Spleen (tissue), 11 donors: ENCODE data around the gene SPG7. TPM values are rescaled to one million over a fixed set of nuclear protein-coding genes. Genes with fewer than 3 reads are reported as not detected.

ENCODE experiments used
- DNase-seq: peaks from one replicate; pipeline ENCODE4 v3.0.0-alpha.2; 2020
- H3K27ac ChIP-seq, 8 donors: fragments of 200-600 bp; sonication (generic) in 7 of 8; 1 replicate in 4 of 8; 2 replicates in 4 of 8; pipeline versions ENCODE4 v1.5.0 to v1.8.0; 2016 to 2021; ENCODE audit warnings: inconsistent platforms in 4 of 8, mild to moderate bottlenecking in 4 of 8, moderate library complexity in 1 of 8
- H3K27me3 ChIP-seq, 7 donors: fragments of 200-600 bp; sonication (generic) in 6 of 7; replicated peaks in 1 of 7; 1 replicate in 4 of 7; 2 replicates in 3 of 7; pipeline versions ENCODE4 v1.5.0 to v1.8.0; 2016 to 2021; ENCODE audit warnings: inconsistent platforms in 3 of 7, mild to moderate bottlenecking in 1 of 7
- H3K36me3 ChIP-seq, 6 donors: fragments of 200-600 bp; sonication (generic) in 5 of 6; 1 replicate in 4 of 6; 2 replicates in 2 of 6; pipeline versions ENCODE4 v1.5.0 to v1.8.0; 2016 to 2021; ENCODE audit warnings: inconsistent platforms in 2 of 6
- H3K4me1 ChIP-seq, 6 donors: fragments of 200-600 bp; sonication (generic) in 5 of 6; 1 replicate in 3 of 6; 2 replicates in 3 of 6; pipeline versions ENCODE4 v1.5.0 to v1.8.0; 2016 to 2021; ENCODE audit warnings: inconsistent platforms in 3 of 6
- H3K4me3 ChIP-seq, 8 donors: fragments of 200-600 bp; sonication (generic) in 7 of 8; 1 replicate in 4 of 8; 2 replicates in 4 of 8; pipeline versions ENCODE4 v1.5.0 to v1.8.0; 2016 to 2021; ENCODE audit warnings: inconsistent platforms in 4 of 8, mild to moderate bottlenecking in 4 of 8, moderate library complexity in 2 of 8
- H3K9me3 ChIP-seq, 8 donors: fragments of 200-600 bp; sonication (generic) in 7 of 8; 1 replicate in 4 of 8; 2 replicates in 4 of 8; pipeline versions ENCODE4 v1.5.0 to v1.8.0; 2016 to 2021; ENCODE audit warnings: inconsistent platforms in 4 of 8
- CTCF ChIP-seq, 11 experiments: fragments of 200-600 bp in 7 of 11; fragments of 450-650 bp in 4 of 11; sonication (generic) in 4 of 11; IDR thresholded peaks in 8 of 11; conservative IDR thresholded peaks in 3 of 11; 1 replicate in 7 of 11; 2 replicates in 4 of 11; pipeline versions ENCODE4 v1.4.0 to v1.8.0; 2016 to 2021; ENCODE audit warnings: antibody characterized with exemption in 11 of 11, inconsistent platforms in 4 of 11, mild to moderate bottlenecking in 1 of 11
- POLR2A ChIP-seq, 3 donors: fragments of 450-650 bp; IDR thresholded peaks; one replicate each; pipeline ENCODE4 v1.5.1; 2017; ENCODE audit warnings: antibody characterized with exemption in 3 of 3, mild to moderate bottlenecking in 1 of 3
- POLR2AphosphoS5 ChIP-seq, 3 donors: sonication (generic); formaldehyde crosslinking; IDR thresholded peaks; one replicate each; pipeline ENCODE4 v1.5.1; 2017; ENCODE audit warnings: antibody characterized with exemption in 3 of 3
- WGBS, 5 donors: extraction: QIAGEN DNeasy Blood & Tissue Kit in 3 of 5; methylation state at CpG; one replicate each; pipeline versions ENCODE4 v1.1.5 to v1.1.7; 2013 to 2018; 5-methylcytosine and 5-hydroxymethylcytosine counted together
- intact Hi-C: fragments of 100-400 bp; cut with DNase I; formaldehyde crosslinking; loops from one replicate; pipeline ENCODE4 v1.15.0; 2023; ENCODE audit warnings: low total_unique reads
- polyA plus RNA-seq, 3 donors: library from polyadenylated mRNA; stranded (reverse); fragments of 200-250 nt; gene quantifications; one replicate each; pipeline ENCODE4 v1.2.1, GENCODE V29; 2013
- total RNA-seq, 7 donors: library from RNA; depleted of rRNA in 3 of 7; stranded (reverse); fragments of >200 nt in 3 of 7; fragmentation: NEBNext Ultra II Directional in 4 of 7; extraction: Animal tissue kit (Norgen Biotek cat#: 25700) in 4 of 7; gene quantifications; one replicate each; pipeline versions ENCODE4 v1.1.0 to v1.2.1, GENCODE V29; 2016 to 2021
- donor health status: healthy with polysubstance abuse.
- donor health status: DM: no; HTN: no; CAD: no; lungs with moderate emphysema.
- donor health status: DM: no; HTN: no; CAD: no.
- donor health status: Bipolar disorder and iron deficiency.
- donor health status: healthy.
- donor health status: DM: no; HTN: no; CAD: no.
- donor health status: DM: yes; HTN: yes; CAD: no.

The SPG7 gene
- total and polyA plus RNA-seq, 10 donors, result 64.5 to 260 (median 144) TPM

GRCh38 chr16:89565256-89565505 lies 57.0 kb downstream of the SPG7 start:
- intact Hi-C loops, result no loop called here
- no peak for DNase-seq

GRCh38 chr16:89565506-89566372 lies 57.5 kb downstream of the SPG7 start:
- H3K9me3 ChIP-seq, result no peaks in the 10 kb centered on the region
- TF ChIP-seq POLR2AphosphoS5 (IDR thresholded peaks at IDR 0.05) (peak; percentile 60 to 85 (median 77)), POLR2A (IDR thresholded peaks at IDR 0.05) (no peak), CTCF (IDR thresholded peaks at IDR 0.05 in 8 of 11, conservative IDR thresholded peaks at IDR 0.05 in 3 of 11) (peak in 8 of 11 experiments; percentile 15 to 54 (median 50))
- H3K4me1 ChIP-seq, result peaks cover 27 to 60% (median 55%) of the 10 kb centered on the region in 6 donors
- WGBS, 5 donors, result 3 to 8% (median 5%) methylated on average over 35 to 46 of the region's 46 CpGs
- intact Hi-C loops, result no loop called here
- peak; percentile 85 for DNase-seq
- peaks cover 0 to 21% (median 3%) of the 10 kb centered on the region in 7 donors for H3K27me3 ChIP-seq
- H3K36me3 ChIP-seq, result peaks cover 0 to 43% (median 36%) of the 10 kb centered on the region in 6 donors
- peak overlapping the region in 3 of 8 donors; percentile 5 to 59 (median 19) for H3K27ac ChIP-seq
- H3K4me3 ChIP-seq, result peak overlapping the region in 3 of 8 donors; percentile 11 to 52 (median 24)

More at GRCh38 chr16:89565256-89565505, 57.0 kb downstream of the SPG7 start:
- Histone ChIP-seq H3K27ac (peak overlapping the region in 2 of 8 donors; percentile 5 to 19), H3K27me3 (peaks cover 0 to 17% (median 3%) of the 10 kb centered on the region in 7 donors), H3K4me3 (peak overlapping the region in 1 of 8 donors; percentile 52), H3K4me1 (peaks cover 27 to 60% (median 55%) of the 10 kb centered on the region in 6 donors), H3K9me3 (no peaks in the 10 kb centered on the region), H3K36me3 (peaks cover 0 to 43% (median 36%) of the 10 kb centered on the region in 6 donors)
- TF ChIP-seq POLR2A (IDR thresholded peaks at IDR 0.05) (no peak), POLR2AphosphoS5 (IDR thresholded peaks at IDR 0.05) (no peak), CTCF (IDR thresholded peaks at IDR 0.05 in 8 of 11, conservative IDR thresholded peaks at IDR 0.05 in 3 of 11) (no peak)
- 31 to 86% (median 36%) methylated on average over 1 to 3 of the region's 3 CpGs for WGBS, 5 donors

- Histone ChIP-seq H3K27ac (no peak overlapping the region), H3K4me1 (peaks cover 15 to 50% (median 40%) of the 10 kb centered on the region in 6 donors), H3K9me3 (no peaks in the 10 kb centered on the region), H3K27me3 (peaks cover 0 to 40% (median 7%) of the 10 kb centered on the region in 7 donors), H3K4me3 (no peak overlapping the region), H3K36me3 (peaks cover 0 to 25% (median 19%) of the 10 kb centered on the region in 6 donors)
- intact Hi-C loops, result no loop called here
- TF ChIP-seq CTCF (IDR thresholded peaks at IDR 0.05 in 8 of 11, conservative IDR thresholded peaks at IDR 0.05 in 3 of 11) (no peak), POLR2AphosphoS5 (IDR thresholded peaks at IDR 0.05) (peak in 1 of 3 donors; percentile 46), POLR2A (IDR thresholded peaks at IDR 0.05) (no peak)
- no peak for DNase-seq
- 82 to 89% (median 85%) methylated on average over 28 to 30 of the region's 30 CpGs for WGBS, 5 donors
Measured at GRCh38 chr16:89567656-89568594, 59.7 kb downstream of the SPG7 start.
